CD4-positive, alpha-beta T cell treated with Interleukin-17A for 1 hour (primary cell): ENCODE results near the gene PSMA3.

Experiments used
- DNase-seq: peaks from one replicate; pipeline ENCODE4 v3.0.0-alpha.2; 2020

Gene PSMA3

DNA sequence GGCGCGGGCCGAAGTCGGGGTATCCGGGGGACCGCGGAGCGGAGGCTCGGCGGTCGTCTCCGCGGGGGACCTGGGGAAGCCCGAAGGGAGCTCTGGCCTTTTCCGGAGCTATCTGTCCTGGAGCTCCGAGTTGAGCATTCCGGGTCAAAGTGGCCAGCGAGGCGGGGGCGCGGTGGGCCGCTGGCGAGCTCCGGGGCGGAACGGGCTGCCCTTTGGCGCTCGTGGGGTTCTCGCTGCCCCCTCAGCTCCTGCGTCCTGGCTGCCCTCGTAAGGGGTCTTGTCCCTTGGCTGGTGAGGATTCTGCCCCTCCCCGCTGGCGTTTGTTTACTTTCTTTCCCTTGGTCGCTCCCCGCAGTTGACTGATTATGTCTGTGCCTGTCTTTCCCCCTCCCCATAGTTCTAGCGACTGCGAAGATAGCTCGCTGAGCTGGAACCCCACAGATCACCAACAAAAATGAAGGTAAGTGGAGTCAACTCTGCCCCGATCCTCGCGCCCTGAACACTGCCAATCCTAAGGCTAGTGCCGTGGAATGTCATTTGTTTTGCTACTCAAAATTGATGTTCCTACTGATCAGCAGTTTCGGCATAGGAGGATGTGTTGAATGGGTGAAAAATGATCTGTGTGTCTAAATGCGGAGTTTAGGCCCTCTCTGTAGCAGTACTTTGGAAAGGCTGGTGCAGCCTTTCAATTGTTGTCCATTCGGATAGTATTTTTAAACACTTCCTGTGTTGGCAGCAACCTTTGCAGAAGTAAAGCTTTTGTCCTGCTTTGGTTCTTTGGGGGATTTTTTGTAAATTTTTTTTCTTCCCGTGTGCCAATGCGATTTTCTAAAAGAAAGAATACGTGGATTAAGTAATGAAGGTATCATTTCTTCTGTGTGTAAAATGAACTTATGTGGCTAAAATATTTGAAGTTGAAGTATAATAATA is 55.0 kb downstream of the PSMA3 start:
- DNase-seq, result peak; percentile 7

DNA sequence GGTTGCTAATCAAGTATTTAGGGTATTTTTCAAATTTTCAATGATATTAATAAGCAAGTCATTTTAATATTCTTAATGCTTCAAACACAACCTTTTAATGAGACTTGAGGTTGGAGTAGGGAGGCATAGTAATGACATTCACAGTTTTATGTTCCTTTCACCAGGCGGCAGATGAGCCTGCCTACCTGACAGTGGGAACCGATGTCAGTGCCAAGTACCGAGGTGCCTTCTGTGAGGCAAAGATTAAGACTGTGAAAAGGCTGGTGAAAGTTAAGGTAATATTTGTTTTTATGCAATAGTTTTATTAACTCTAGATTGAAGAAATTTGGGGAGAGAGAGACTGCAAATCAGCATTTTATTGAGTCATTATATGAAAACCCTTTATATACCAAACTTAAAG is 56.8 kb downstream of the PSMA3 start:
- no peak for DNase-seq

DNA sequence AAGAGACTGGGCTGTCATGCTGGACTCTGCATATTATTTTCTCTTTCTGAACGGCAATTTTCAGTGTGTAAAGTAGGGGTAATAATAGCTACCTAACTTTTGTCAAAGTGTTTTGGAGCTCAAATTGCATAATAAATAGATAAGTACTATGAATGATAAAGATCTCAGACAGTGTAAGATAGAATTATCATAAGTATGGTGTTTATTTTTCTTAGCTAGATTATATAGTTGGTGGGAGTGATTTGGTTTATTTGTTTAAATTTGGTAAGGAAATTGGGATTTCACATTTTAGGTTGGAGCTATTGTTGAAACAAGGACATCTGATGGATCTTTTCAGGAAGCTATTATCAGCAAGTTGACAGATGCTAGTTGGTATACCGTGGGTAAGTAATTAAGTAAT is 61.1 kb downstream of the PSMA3 start:
- DNase-seq, result no peak

DNA sequence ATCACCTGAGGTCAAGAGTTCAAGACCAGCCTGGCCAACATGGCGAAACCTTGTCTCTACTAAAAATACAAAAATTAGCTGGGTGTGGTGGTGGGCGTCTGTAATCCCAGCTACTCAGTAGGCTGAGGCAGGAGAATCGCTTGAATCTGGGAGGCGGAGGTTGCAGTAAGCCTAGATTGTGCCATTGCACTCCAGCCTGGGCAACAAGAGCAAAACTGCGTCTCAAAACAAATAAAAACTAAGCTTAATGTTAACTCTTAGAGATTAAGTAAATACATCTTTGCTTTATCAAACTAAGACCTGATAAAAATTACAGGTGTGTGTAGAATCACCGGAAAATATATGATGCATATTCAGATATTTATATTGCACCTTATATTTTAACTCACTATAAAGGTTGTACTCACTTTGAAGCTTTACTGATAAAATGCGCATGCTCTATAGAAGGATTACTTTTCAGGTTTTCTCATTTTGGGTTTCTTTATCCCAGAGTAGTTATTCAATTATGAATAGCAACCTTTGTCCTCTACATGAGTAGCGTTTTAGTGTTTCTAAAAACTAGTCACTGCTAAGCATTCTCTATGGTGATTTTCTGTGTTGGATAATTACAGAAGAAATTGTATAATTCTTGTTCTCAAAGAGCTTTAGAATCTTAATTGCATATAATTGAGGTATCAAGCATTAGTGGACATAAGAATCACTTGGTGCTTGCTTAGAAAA is 63.1 kb downstream of the PSMA3 start:
- no peak for DNase-seq

DNA sequence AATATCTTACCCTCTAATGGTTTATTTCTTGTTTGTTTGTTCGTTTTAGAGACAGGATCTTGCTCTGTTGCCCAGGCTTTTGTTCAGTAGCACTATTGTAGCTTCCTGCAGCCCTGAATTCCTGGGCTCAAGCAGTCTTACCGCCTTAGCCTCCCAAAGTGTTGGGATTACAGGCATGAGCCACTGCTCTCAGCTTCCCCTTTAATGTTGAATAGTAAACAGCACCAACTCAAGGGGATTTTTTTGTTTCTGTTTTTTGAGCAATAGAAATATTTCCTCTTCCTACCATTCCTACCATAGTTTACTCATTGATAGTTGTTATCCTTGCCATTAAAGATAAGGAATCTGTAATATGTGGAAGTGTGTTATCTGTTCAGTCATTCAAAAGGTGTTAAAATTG is 64.4 kb downstream of the PSMA3 start:
- no peak for DNase-seq

DNA sequence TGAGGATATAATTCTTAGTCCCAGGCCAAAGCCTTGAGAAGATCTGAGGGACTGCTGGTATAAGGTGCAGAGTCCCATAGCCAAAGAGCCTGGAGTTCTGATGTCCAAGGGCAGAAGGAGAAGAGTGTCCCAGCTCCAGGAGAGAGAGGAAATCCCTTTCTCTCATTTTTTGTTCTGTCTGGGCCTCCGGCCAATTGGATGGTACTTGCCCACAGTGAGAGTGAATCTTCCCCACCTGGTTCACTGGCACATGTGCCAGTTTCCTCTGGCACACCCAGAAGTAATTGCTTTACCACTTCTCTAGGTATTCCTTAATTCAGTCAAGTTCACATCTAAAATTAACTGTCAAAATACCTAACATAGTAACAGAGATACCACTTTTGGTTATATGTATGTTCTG is 69.1 kb downstream of the PSMA3 start:
- DNase-seq, result no peak

DNA sequence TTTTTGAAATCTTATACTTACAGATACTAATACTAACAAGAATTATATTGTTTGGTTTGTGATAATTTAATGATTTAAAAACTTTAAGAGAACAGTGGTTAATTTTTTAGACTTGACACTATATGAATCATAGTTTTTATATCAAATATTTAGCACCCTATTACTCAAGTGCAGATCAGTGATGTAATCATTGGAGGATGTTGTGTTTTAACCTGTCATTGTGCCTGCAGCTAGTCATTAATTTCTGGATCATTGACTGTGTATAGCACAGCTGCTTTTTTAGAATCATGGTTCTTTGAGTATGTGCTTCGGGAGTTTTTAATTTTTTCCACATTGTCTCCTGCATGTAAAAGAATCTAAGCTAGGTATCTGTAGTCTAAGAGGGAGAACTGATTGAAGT is 71.0 kb downstream of the PSMA3 start:
- no peak for DNase-seq
